Prostate gland (tissue), 2 donors: ENCODE data around the gene MIS12.

Experiments used
- POLR2A ChIP-seq: fragments of 450-650 bp; IDR thresholded peaks from one replicate; pipeline ENCODE4 v1.6.1; 2016; ENCODE audit warnings: antibody characterized with exemption, mild to moderate bottlenecking
- POLR2AphosphoS5 ChIP-seq: sonication (generic); formaldehyde crosslinking; IDR thresholded peaks from one replicate; pipeline ENCODE4 v1.6.1; 2017; ENCODE audit warnings: antibody characterized with exemption
- TF ChIP-seq, protein P1 (sequence below), 4 experiments: fragments of 200-600 bp in 2 of 4; fragments of 450-650 bp in 2 of 4; sonication (generic) in 2 of 4; IDR thresholded peaks; 1 replicate in 3 of 4; 2 replicates in 1 of 4; pipeline ENCODE4 v1.5.1; 2016 to 2019; ENCODE audit warnings: antibody characterized with exemption in 4 of 4, mild to moderate bottlenecking in 2 of 4, moderate library complexity in 2 of 4

- TF ChIP-seq, protein P1, sequence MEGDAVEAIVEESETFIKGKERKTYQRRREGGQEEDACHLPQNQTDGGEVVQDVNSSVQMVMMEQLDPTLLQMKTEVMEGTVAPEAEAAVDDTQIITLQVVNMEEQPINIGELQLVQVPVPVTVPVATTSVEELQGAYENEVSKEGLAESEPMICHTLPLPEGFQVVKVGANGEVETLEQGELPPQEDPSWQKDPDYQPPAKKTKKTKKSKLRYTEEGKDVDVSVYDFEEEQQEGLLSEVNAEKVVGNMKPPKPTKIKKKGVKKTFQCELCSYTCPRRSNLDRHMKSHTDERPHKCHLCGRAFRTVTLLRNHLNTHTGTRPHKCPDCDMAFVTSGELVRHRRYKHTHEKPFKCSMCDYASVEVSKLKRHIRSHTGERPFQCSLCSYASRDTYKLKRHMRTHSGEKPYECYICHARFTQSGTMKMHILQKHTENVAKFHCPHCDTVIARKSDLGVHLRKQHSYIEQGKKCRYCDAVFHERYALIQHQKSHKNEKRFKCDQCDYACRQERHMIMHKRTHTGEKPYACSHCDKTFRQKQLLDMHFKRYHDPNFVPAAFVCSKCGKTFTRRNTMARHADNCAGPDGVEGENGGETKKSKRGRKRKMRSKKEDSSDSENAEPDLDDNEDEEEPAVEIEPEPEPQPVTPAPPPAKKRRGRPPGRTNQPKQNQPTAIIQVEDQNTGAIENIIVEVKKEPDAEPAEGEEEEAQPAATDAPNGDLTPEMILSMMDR (IDR thresholded peaks at IDR 0.05): no peak
- TF ChIP-seq POLR2A (no peak), POLR2AphosphoS5 (no peak)
These were observed 27.3 kb downstream of the MIS12 start for GRCh38 chr17:5513628-5514027.
